Measurements from ENCODE around the gene SOD1.
A peak's percentile ranks its signal among the peaks of the same experiment; 100 is the strongest.

The SOD1 gene

DNA sequence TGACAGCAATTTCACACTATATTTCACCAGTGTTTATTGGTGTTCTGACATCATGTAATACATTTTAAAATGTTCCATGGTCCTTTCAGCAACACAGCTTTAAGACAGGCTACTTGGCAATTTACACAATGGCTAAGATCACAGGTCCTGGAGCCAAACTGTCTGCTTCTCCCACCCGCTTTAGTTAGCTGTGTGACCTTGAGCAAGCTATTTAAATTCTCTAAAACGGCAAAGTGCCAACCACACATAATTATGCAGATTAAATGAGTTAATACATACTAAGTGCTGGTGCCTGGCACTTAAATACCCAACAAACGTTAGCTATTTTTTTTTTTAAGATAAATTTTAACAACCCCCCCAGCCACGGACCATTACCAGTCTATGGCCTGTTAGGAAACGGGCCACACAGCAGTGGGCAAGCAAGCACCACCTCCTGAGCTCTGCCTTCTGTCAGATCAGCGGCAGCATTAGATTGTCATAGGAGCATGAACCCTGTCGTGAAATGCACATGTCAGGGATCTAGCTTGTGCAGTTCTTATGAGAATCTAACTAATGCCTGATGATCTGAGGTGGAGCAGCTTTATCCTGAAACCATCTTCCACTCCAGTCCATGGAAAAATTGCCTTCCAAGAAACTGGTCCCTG, 26.9 kb downstream of the SOD1 start:
- no peak for DNase-seq

GRCh38 chr21:31687108-31687507, 27.6 kb downstream of the SOD1 start:
- DNase-seq = no peak

DNA sequence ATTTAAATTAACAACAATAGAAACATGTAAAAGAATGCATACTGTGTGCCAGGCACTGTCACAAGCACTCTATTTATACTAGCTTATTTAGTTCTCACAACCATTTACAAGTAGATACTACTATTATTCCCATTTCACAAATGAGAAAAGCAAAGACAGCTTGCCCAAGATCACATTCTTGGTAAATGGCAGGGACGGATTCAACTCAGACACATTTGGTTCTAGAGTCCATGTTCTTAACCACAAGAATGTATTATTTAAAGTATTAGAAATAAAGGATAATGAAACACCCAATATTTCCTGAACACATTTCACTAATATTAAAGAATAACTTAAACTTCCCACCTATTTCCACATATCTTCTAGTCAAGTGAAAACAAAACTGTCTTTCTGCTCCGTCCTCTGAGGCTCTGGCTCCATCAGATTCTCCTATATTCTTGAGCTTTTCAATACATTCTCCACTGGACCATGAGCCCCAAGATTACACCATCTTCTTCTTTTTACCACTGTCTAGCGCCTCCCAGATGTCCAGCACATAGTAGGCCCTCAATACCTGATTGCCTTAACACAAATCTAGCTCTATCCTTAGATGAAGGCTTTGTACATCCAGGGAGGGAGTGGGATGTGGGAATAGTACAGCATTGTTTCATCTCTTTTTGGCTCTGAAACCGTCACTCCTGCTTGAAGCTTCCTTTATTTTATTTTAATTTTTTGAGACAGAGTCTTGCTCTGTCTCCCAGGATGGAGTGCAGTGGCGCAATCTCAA, 29.3 kb downstream of the SOD1 start:
- no peak for DNase-seq

DNA sequence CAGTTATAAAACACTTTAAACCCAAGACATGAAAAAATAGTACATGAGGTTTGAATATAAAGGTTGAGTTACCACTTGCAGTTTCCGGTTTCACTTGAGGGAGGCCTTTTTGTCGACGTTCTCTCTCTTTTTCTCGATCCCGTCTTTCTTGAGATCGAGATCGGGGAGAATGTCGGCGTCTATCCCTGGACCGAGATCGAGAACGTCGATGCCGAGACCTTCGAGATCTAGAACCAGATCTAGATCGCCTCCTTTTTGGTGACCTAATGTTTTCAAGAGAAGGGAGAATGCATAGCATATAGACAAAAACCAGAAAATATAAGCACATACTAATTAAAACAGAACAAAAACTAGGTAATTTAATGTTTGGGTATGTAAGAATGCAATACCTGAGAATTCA, 33.7 kb downstream of the SOD1 start:
- DNase-seq = no peak

DNA sequence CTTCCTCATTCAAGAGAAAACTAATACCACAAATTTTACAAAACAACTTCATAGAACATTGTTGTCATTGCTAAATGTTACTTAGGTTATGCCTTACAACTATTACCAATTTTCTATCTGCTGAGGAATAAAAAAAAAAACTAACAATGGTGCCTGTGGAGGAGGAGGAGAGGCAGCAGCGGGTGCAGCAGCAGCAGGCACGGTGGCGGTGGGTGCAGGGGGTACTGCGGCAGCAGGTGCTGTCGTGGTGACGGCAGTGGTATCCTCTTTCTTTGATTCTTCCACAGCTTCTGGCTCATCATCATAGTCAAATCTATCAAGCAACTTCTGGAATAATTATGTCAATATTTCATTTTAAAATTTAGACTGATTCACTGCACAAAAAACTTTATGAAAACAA, 36.9 kb downstream of the SOD1 start:
- no peak for DNase-seq

GRCh38 chr21:31698461-31698860, 39.0 kb downstream of the SOD1 start:
- no peak for DNase-seq

DNA sequence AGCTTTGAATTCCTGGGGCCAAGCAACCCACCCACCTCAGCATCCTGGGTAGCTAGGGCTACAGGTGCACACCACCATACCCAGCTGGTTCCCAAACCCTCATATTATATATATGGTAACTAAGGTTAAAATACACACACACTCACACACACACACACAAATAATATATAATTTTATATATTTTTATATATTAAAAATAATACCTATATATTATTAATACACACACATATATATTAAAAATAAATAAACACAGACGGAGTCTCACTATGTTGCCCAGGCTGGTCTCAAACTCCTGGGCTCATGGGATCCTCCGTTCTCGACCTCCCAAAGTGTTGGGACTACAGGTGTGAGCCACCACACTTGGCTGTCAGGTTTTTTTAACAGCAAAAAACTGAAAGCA, 40.5 kb downstream of the SOD1 start:
- no peak for DNase-seq

GRCh38 chr21:31706562-31706961, 47.1 kb downstream of the SOD1 start:
- no peak for DNase-seq

GRCh38 chr21:31707499-31707898, 48.0 kb downstream of the SOD1 start:
- no peak for DNase-seq

DNA sequence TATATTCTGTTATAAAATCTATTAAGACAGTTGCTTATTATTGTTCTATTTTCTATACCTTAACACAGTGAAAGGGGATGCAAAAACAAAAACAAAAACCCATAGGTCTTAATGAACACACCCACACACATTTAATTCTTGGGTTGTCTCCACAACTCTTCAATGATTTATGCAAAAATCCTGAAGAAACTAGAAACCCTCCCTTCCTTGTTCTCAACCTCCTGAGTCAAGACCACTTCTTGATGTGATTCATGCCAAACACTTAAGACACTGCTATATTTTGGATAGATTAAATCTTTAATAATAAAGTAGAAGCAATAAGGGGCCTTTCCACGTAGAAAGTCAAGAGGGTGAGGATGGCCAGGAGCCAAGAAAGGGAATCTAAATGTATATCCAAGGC, 49.0 kb downstream of the SOD1 start:
- DNase-seq = no peak

DNA sequence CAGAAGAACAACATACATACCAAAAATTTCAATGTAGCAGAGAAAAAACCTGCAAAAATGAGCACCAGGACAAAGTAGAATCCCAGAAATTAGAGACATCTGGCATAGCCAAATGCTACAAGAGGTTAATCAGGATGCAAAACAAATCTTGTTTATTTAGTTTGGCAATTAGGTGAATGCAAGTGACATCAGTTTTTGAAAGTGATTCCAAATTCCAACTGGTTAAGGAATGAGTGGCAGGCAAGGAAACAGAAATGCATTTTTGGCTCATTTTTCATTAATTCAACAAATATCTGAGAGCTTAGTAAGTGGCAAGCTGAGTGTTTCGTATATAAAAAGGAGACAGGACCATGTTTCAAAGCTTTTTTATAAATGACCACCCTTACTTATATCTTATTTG, 51.1 kb downstream of the SOD1 start:
- peak; percentile 78 for DNase-seq

DNA sequence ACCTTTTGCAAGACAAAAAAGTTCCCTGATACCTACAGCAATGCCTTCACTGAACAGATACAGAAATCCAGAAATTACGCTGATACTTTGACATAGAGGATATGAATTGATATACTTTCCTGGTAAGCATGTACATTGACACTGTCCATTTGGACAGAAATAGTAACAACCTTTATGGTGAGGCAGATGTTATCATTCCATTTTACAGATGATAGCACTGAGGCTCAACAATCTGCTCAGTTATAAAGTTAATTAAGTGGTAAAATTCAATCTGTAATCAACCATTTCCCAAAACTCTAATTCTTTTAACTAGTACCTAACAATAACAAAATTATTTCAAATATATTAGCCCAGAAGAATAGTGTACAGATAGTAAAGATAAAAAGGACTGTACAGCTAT, 51.8 kb downstream of the SOD1 start:
- no peak for DNase-seq

- no peak for DNase-seq
Observed at GRCh38 chr21:31711745-31712285, 52.3 kb downstream of the SOD1 start.

DNA sequence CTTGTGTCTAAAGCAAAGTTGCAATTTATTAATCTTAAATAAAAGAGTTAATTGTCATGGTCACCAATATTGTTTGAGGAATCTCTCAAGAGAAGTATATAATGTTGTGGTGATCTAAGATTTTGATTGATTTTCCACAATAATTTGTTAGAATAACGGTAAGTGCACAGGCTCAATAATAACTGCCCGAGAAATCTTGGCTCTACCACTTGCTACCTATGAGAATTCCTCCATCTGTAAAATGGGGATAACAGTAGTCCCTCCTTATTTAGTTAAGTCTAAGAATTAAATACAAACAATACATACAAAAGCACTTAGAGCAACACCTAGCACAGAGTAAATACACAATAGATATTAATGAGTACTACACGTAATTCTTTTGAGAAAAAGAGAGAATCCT, 53.6 kb downstream of the SOD1 start:
- no peak for DNase-seq

GRCh38 chr21:31713973-31714740, 54.7 kb downstream of the SOD1 start:
- DNase-seq = peak; percentile 47

GRCh38 chr21:31714741-31715365, 55.4 kb downstream of the SOD1 start:
- DNase-seq = no peak

GRCh38 chr21:31716106-31716505, 56.6 kb downstream of the SOD1 start:
- DNase-seq = no peak

Data from fibroblast of skin of right biceps (primary cell).